GM19238 (cell line): ENCODE results near the gene TRAF3IP1.

Source experiments
- DNase-seq: peaks from one replicate; pipeline ENCODE4 v3.0.0; 2011; ENCODE audit warnings: low spot score; ENCODE audit not compliant: insufficient read length

The TRAF3IP1 gene

DNA sequence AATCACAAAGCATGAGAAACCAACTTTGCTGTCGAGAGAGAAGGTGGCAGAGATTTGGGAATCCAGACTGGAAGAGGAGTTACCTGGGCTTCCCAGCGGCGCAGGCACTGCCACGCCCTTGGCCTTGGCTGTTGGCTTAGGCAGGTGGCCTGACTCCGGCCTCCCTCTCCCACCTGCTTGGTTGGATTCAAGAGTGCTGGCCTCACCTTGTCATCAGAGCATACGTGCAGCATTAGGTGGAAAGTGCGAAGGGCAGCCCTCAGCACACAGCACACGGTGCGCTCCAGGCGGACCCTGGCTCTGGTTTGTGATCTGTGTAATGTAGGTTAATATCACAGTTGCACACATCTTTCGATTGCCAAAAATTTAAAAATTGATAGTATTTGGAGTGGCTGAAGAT, 87.2 kb downstream of the TRAF3IP1 start:
- DNase-seq, result no peak

DNA sequence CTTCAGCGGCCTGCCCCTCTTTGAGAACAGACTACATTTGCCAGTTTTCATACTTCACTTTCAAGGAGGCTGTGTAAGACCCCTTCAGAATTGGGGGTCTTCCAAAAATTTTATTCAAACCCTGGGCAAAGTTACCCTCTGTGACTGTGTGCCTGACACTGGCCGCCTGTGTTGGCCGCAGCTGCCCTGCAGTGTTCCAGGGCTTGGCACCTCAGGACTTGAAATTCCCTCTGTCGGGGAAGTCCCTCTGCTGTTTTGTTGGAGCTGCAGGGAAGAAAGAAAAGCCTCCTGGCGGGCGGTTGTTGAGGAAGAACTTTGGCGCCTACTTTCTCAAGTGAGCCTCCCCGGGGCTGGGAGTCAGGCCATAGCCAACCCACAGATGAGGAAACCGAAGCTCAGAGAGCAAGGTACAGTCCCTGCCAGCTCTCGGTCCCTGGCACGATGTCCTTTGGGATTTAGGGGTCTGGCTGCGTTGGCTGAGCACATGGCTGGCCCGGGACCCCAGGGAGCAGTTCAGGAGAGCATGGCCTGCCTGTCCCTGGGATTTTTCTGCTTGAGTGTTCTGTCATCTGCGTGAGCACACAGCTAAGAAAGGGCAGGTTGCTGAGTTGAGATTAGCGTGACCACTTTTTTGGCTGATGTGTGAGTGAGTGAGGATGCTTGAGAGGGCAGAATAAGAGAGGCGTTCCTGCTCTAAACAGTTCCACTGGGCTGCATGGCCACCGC, 88.5 kb downstream of the TRAF3IP1 start:
- DNase-seq, result no peak

- no peak for DNase-seq
Observed at GRCh38 chr2:238409341-238410199, 89.3 kb downstream of the TRAF3IP1 start.

DNA sequence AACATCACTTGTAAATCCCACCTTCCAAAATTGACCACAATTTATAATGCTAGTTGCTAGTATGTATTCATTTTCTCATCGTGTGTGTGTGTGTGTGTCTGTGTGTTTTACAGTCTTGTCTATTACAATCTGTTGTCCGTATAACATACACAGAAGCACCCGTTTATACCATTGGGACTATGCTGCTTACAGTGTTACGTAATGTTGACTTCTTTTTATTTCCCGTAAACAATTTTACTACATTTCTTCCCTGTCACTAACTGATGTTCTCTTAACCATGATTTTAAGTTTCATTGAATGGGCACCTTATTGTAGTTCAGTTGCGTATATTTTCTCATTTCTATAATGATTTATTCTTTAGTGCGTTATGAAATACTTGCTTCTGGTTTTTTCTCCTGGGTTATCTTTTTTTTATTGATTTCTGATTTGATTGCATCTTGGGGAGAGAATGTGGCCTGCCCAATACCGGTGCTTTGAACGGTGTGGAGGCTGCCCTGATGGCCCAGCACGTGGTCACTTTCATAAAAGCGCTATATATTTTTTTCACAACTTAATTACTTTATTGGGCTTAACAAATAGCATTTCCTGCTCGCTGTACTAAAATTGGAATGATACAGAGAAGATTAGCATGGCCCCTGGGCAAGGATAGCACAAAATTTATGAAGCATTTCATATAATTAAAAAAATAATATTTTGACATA, 91.9 kb downstream of the TRAF3IP1 start:
- no peak for DNase-seq

- no peak for DNase-seq
Observed at GRCh38 chr2:238413368-238413767, 93.0 kb downstream of the TRAF3IP1 start.

DNA sequence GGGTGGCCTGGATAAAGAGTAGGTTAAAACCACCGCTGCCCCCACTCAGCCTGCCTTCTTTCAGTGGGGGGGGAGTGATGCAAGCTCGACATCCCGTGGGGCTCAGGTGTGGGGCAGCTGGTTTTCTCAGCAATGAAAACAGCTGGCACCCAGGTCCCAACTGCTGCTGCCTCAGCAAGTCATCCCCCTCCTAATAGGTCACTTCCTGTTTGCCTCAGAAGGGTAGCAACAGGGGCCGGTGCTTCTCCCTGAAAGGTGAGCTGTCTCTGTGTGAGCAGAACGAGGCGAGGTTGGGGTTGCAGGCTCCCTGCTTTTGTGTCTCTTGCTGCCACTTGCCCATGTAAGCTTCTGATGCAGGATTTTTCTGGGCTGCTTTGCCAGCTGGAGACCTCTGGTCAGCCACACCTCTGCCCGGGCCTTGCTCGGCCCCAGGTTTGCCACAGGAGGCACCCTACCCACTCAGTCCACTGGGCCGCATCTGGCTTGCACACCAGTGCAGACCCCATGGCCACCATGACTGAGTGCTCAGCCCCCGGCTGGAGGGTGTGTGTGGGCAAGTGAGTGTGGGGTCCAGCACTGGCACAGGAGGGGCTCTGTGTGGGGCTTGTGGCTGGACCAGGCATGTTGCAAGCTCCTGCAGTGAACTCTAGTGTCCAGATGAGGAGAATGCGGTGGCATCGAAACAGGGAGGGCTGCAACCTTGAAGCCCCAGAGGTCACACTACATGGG, 94.9 kb downstream of the TRAF3IP1 start:
- DNase-seq, result no peak

DNA sequence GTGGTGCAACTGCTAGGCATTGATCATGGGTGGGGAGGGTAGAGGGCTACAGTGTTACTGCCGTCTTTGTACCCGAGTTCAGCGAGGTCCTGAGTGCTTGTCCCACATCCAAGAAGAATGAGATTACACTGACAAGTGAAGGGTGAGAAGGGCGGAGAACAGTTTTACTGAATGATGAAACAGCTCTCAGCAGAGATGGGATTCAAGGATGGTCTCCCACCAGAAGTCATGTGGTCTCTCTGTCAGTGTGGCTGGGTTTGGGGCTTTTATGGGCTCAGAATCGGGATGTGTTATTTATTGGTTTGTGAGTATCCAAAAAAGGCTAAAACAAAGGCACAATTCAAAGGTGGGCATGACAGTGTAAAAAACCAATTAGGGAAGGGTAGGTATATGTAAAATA, 95.6 kb downstream of the TRAF3IP1 start:
- no peak for DNase-seq

- no peak for DNase-seq
Observed at GRCh38 chr2:238418196-238418998, 98.1 kb downstream of the TRAF3IP1 start.

DNA sequence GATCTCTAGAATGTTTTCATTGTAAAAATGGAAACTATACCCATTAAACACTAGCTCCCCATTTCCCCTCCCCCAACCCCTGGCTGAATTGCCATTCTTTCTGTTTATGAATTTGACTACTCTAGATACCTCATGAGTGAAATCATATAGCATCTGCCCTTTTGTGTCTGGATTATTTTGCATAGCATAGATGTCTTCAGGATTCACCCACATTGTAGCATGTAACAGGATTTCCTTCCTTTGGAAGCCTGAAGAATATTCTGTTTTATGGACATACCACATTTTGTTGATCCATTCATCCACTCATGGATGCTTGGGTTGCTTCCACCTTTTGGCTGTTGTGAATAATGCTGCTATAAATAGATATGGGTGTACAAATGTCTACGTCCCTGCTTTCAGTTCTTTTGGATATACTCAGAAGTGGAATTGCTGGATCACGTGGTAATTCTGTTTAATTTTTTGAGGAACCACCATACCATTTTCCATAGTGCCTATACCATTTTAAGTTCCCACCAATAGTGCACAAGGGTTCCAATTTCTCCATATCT, 98.8 kb downstream of the TRAF3IP1 start:
- no peak for DNase-seq

- DNase-seq, result no peak
Observed at GRCh38 chr2:238420442-238420841, 100.1 kb downstream of the TRAF3IP1 start.

DNA sequence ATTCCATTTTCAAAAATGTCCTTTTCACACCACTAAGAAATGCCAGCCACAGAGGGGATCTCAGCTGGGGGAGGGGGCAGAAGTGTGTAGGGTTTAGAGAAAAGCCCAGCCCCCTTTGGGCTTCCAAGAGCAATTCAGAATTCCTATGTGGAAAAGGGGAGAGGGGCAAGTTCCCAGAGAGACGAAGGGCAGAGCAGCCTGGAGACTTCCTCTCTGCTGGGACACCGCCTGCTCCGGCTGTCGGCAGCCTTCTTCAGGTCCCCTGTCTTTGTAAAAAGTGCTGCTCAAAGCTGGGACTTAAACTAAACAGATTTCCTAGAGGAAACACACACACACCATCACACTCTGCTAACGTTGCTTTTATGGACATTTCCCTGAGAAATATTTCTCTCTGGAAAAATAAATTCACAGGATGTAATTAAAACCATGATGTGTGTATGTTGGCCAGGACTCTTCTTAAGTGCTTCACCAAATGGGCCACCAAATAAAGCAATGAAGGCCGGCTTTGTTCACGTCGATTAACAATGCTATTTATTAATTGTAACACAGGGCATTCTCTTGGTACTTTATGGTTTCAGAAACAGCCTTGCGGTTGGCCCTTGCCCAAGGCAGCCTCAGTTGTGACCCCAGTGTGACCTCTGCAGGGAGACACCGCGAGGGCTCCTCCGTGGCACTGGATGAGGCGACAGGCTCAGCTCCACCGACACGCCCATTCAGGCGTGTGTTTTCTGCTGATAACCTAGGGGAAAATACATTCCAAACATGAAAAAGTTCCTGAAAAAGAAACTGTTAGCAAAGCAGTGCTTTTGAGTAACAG, 100.8 kb downstream of the TRAF3IP1 start:
- DNase-seq, result no peak

DNA sequence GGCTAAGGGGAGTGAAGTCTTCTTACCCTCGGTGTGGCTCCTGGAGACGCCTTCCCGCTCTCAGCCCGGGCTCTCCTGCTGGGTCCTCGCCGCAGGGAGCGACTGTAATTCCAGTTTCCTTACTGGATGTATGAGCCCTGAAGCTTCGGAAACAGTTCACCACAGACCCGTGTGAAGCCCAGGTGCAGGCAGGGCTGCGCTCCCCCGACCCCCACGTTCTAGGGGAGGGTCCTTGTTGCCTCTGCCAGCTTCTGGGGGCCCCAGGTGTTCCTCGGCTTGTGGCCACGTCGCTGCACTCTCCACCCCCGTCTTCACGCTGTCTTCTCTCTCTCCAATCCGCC, 101.3 kb downstream of the TRAF3IP1 start:
- DNase-seq, result no peak

DNA sequence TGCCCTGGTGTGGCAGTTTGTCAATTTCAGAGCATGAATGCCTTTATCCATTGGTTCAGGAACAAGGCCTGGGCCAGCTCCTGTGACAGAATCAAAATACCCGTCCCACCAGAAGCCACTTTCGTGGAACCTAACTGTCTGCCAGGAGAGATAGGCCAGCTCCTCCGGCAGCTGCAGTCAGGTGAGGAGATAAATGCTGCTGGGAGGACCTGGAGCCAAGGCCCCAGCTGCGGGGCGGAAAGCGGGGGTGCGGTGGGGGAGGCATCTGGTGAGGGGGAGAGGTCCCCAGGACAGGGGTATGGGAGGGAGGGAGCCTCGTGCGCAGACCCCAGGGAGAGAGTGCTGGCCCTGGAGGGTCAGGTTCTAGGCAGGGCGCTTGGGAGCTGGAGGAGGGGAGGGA, 102.0 kb downstream of the TRAF3IP1 start:
- DNase-seq, result no peak

- no peak for DNase-seq
Observed at GRCh38 chr2:238422940-238423339, 102.6 kb downstream of the TRAF3IP1 start.

DNA sequence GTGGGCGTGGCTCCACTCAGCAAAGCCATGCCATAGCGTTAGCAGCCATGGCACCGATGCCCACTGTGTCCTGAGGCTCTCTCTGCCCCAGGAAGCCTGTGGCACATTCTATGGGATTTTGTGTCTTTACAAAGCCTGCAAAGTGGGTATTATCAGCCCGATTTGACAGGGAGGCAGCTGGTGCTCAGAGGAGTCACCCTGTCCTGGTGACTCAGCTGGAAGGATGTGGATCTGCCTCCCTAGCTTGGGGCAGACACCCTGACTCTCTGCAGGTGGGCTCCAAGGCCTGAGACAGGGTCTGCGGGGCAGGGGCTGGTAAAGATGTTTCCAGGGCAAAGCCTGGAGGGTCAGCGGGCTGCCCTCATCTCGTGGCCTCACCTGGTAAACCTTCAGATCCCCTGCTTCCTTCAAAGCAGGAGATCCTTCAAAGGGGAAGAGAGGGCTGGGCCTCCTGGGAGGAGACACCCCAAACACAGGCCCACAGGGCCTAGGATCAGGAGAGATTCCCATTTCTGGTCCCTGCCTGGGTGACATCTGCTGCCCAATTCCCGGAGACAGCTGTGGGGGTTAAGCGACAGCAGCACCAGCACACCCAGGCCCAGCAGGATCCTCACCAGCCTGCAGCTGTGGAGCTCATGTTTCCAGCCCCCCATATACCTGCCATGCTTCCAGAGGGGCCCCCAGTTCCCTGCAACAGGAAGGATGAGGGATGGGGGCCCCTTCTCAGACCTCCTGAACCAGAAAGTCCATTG, 103.4 kb downstream of the TRAF3IP1 start:
- DNase-seq, result no peak

DNA sequence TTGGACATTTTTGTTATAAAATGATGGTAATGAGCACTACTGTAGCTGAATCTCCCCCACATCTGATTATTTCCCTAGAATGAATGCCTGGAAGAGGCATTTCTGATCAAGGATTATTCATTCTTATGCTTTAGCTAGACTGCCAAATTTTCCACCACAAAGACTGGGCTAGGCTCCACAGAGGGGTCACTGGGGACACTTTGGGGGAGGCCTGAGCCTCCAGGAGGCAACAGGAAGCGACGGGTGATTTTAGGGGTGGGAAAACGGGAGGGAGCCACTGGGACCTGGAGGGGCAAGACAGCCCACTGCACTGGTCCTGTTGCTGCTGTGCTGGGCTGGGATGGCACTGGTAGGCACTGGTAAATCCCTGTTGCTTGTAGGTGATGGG, 104.0 kb downstream of the TRAF3IP1 start:
- DNase-seq, result no peak

- DNase-seq, result no peak
Observed at GRCh38 chr2:238425505-238425978, 105.2 kb downstream of the TRAF3IP1 start.

DNA sequence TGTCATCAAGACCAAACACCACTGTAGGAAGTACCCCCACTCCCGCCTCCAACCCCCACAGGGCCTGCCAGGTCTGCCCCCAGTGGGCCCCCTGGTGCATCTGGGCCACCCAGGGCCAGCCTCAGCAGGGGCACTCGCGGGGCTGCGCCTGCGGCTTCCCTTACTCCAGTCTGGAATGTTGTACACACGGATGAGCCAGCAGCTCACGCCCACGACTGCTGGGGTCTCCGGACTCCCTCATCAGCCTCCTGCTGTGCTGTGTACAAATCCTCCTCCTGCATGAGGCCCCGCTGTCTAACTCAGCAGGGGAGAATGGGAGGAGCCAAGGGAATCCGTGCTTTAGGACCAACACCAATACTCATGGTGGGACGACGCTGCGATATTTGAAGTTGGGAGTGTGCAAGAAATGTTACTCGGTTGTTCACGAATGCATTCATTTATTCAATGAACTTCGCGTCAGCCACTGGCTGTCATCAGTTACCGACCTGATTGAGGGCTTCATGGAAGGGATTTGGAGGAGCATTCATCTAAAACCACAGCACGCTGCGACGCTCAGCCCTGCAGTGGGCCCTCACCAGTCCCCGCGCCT, 105.8 kb downstream of the TRAF3IP1 start:
- DNase-seq, result no peak
